HEK293 (cell line): ENCODE data around the gene CALCOCO2.
A peak's percentile ranks its signal among the peaks of the same experiment; 100 is the strongest.

ENCODE experiments used
- AEBP2 ChIP-seq: fragments of 450-650 bp; formaldehyde crosslinking; IDR thresholded peaks from 2 replicates; pipeline ENCODE4 v1.5.1; 2016; ENCODE audit warnings: missing biosample characterization, missing genetic modification characterization, borderline replicate concordance
- EGR2 ChIP-seq: fragments of 450-650 bp; formaldehyde crosslinking; IDR thresholded peaks from 2 replicates; pipeline ENCODE4 v1.5.1; 2016; ENCODE audit warnings: low read depth, missing biosample characterization, missing genetic modification characterization
- GLI4 ChIP-seq: fragments of 450-650 bp; formaldehyde crosslinking; IDR thresholded peaks from 2 replicates; pipeline ENCODE4 v1.5.1; 2016; ENCODE audit warnings: missing biosample characterization, missing genetic modification characterization
- INSM2 ChIP-seq: fragments of 450-650 bp; formaldehyde crosslinking; IDR thresholded peaks from 2 replicates; pipeline ENCODE4 v1.5.1; 2016; ENCODE audit warnings: missing biosample characterization, missing genetic modification characterization
- KLF1 ChIP-seq: fragments of 450-650 bp; formaldehyde crosslinking; IDR thresholded peaks from 2 replicates; pipeline ENCODE4 v1.5.1; 2016; ENCODE audit warnings: missing biosample characterization, missing genetic modification characterization
- PRDM10 ChIP-seq: fragments of 450-650 bp; formaldehyde crosslinking; IDR thresholded peaks from 2 replicates; pipeline ENCODE4 v1.5.1; 2016; ENCODE audit warnings: missing biosample characterization, missing genetic modification characterization
- REST ChIP-seq: fragments of 450-650 bp; formaldehyde crosslinking; IDR thresholded peaks from 2 replicates; pipeline ENCODE4 v1.5.1; 2016; ENCODE audit warnings: missing biosample characterization, missing genetic modification characterization
- SP2 ChIP-seq: fragments of 450-650 bp; formaldehyde crosslinking; IDR thresholded peaks from 2 replicates; pipeline ENCODE4 v1.5.1; 2016; ENCODE audit warnings: missing biosample characterization, missing genetic modification characterization
- ZBTB17 ChIP-seq: fragments of 450-650 bp; formaldehyde crosslinking; IDR thresholded peaks from 2 replicates; pipeline ENCODE4 v1.5.1; 2016; ENCODE audit warnings: missing biosample characterization, missing genetic modification characterization
- ZBTB20 ChIP-seq: fragments of 450-650 bp; formaldehyde crosslinking; IDR thresholded peaks from 2 replicates; pipeline ENCODE4 v1.5.1; 2016; ENCODE audit warnings: missing biosample characterization, missing genetic modification characterization
- ZFP69B ChIP-seq: fragments of 450-650 bp; formaldehyde crosslinking; IDR thresholded peaks from 2 replicates; pipeline ENCODE4 v1.5.1; 2016; ENCODE audit warnings: missing biosample characterization, missing genetic modification characterization
- ZNF121 ChIP-seq: fragments of 450-650 bp; formaldehyde crosslinking; IDR thresholded peaks from 2 replicates; pipeline ENCODE4 v1.5.1; 2016; ENCODE audit warnings: missing biosample characterization, missing genetic modification characterization
- ZNF169 ChIP-seq: fragments of 450-650 bp; formaldehyde crosslinking; IDR thresholded peaks from 2 replicates; pipeline ENCODE4 v1.5.1; 2016; ENCODE audit warnings: missing biosample characterization, missing genetic modification characterization
- ZNF2 ChIP-seq: fragments of 450-650 bp; formaldehyde crosslinking; IDR thresholded peaks from 2 replicates; pipeline ENCODE4 v1.5.1; 2016; ENCODE audit warnings: missing biosample characterization, missing genetic modification characterization
- ZNF335 ChIP-seq: fragments of 450-650 bp; formaldehyde crosslinking; conservative IDR thresholded peaks from 2 replicates; pipeline ENCODE4 v1.5.1; 2016; ENCODE audit warnings: missing biosample characterization, missing genetic modification characterization
- ZNF366 ChIP-seq: fragments of 450-650 bp; formaldehyde crosslinking; conservative IDR thresholded peaks from 2 replicates; pipeline ENCODE4 v1.5.1; 2016; ENCODE audit warnings: missing biosample characterization, missing genetic modification characterization
- ZNF391 ChIP-seq: fragments of 450-650 bp; formaldehyde crosslinking; IDR thresholded peaks from 2 replicates; pipeline ENCODE4 v1.5.1; 2016; ENCODE audit warnings: low read depth, missing biosample characterization, missing genetic modification characterization, borderline replicate concordance
- ZNF404 ChIP-seq: fragments of 450-650 bp; formaldehyde crosslinking; IDR thresholded peaks from 2 replicates; pipeline ENCODE4 v1.5.1; 2017; ENCODE audit warnings: missing biosample characterization, missing genetic modification characterization
- ZNF529 ChIP-seq: fragments of 450-650 bp; formaldehyde crosslinking; IDR thresholded peaks from 2 replicates; pipeline ENCODE4 v1.5.1; 2017; ENCODE audit warnings: missing genetic modification characterization, missing biosample characterization; ENCODE audit not compliant: insufficient replicate concordance
- ZNF544 ChIP-seq: fragments of 450-650 bp; formaldehyde crosslinking; IDR thresholded peaks from 2 replicates; pipeline ENCODE4 v1.5.0; 2017; ENCODE audit warnings: missing biosample characterization, missing genetic modification characterization
- ZNF555 ChIP-seq: fragments of 450-650 bp; formaldehyde crosslinking; conservative IDR thresholded peaks from 2 replicates; pipeline ENCODE4 v1.5.1; 2017; ENCODE audit warnings: missing biosample characterization, mild to moderate bottlenecking, missing genetic modification characterization, inconsistent platforms
- ZNF580 ChIP-seq: fragments of 450-650 bp; formaldehyde crosslinking; IDR thresholded peaks from 2 replicates; pipeline ENCODE4 v1.5.1; 2016; ENCODE audit warnings: missing biosample characterization, missing genetic modification characterization
- ZNF624 ChIP-seq: fragments of 450-650 bp; formaldehyde crosslinking; IDR thresholded peaks from 2 replicates; pipeline ENCODE4 v1.5.1; 2017; ENCODE audit warnings: missing biosample characterization, missing genetic modification characterization
- ZNF645 ChIP-seq: fragments of 450-650 bp; formaldehyde crosslinking; IDR thresholded peaks from 2 replicates; pipeline ENCODE4; 2016; ENCODE audit warnings: missing biosample characterization, missing genetic modification characterization
- ZNF654 ChIP-seq: fragments of 450-650 bp; formaldehyde crosslinking; IDR thresholded peaks from 2 replicates; pipeline ENCODE4 v1.5.1; 2016; ENCODE audit warnings: low read depth, missing biosample characterization, missing genetic modification characterization
- ZNF768 ChIP-seq: fragments of 450-650 bp; formaldehyde crosslinking; IDR thresholded peaks from 2 replicates; pipeline ENCODE4 v1.5.1; 2018; ENCODE audit warnings: missing biosample characterization, mild to moderate bottlenecking, missing genetic modification characterization
- ZNF830 ChIP-seq: fragments of 450-650 bp; IDR thresholded peaks from 2 replicates; pipeline ENCODE4 v1.5.0; 2018; ENCODE audit warnings: missing biosample characterization, missing genetic modification characterization, low read depth, mild to moderate bottlenecking, moderate library complexity

Gene CALCOCO2

GRCh38 chr17:48878920-48879898, 48.4 kb downstream of the CALCOCO2 start (continued):
- TF ChIP-seq PRDM10 (tag by site-specific recombination) = no peak
- TF ChIP-seq ZNF169 = no peak
- no peak for TF ChIP-seq ZNF555 (tag by site-specific recombination)
- TF ChIP-seq ZNF121 (tag by site-specific recombination) = peak; percentile 32; the same call in 1 of the 2 replicates
- peak; percentile 97 for TF ChIP-seq ZNF654 (tag by site-specific recombination)
- TF ChIP-seq ZFP69B (tag by site-specific recombination) = 0 out of 2 replicates have a peak, but pooled peaks have one; percentile 45
- no peak for TF ChIP-seq ZNF768
- TF ChIP-seq ZBTB20 (tag by site-specific recombination) = no peak
- no peak for TF ChIP-seq ZNF391 (tag by site-specific recombination)
- TF ChIP-seq EGR2 (tag by site-specific recombination) = peak; percentile 76
- peak; percentile 97 for TF ChIP-seq REST (tag by site-specific recombination)
- no peak for TF ChIP-seq AEBP2 (tag by site-specific recombination)
- TF ChIP-seq ZNF645 (tag by site-specific recombination) = no peak
- no peak for TF ChIP-seq ZNF624 (tag by site-specific recombination)
- TF ChIP-seq ZNF580 (tag by site-specific recombination) = no peak
- TF ChIP-seq ZNF544 (tag by site-specific recombination) = no peak
- 0 out of 2 replicates have a peak, but pooled peaks have one; percentile 12 for TF ChIP-seq ZNF335
- no peak for TF ChIP-seq SP2 (tag by site-specific recombination)
- peak; percentile 29; the same call in 1 of the 2 replicates for TF ChIP-seq KLF1 (tag by site-specific recombination)
- TF ChIP-seq ZNF404 (tag by site-specific recombination) = no peak
- no peak for TF ChIP-seq ZNF529 (tag by site-specific recombination)
- TF ChIP-seq ZNF366 (tag by site-specific recombination) = peak; percentile 94
- no peak for TF ChIP-seq ZNF830 (tag by site-specific recombination)
- no peak for TF ChIP-seq GLI4 (tag by site-specific recombination)
- TF ChIP-seq INSM2 (tag by site-specific recombination) = no peak
- peak; percentile 86 for TF ChIP-seq ZBTB17 (tag by site-specific recombination)
- TF ChIP-seq ZNF2 (tag by site-specific recombination) = 0 out of 2 replicates have a peak, but pooled peaks have one; percentile 59
